Psoas muscle (tissue), 8 donors: Measurements from ENCODE around the gene INTU. TPM values are rescaled to one million over a fixed set of nuclear protein-coding genes. Genes with fewer than 3 reads are reported as not detected.

ENCODE experiments used
- ATAC-seq, 4 donors: fragments of 200-7000 bp; cut with Tn5 transposase; one replicate each; pipeline ENCODE4 v1.9.1; 2020; ENCODE audit warnings: moderate library complexity in 3 of 4, mild to moderate bottlenecking in 2 of 4
- DNase-seq, 2 donors: peaks; one replicate each; pipeline ENCODE4 v3.0.0-alpha.2; 2020
- H3K27ac ChIP-seq: fragments of 200-600 bp; one replicate; pipeline ENCODE4 v1.8.0; 2022
- H3K27me3 ChIP-seq, 3 donors: fragments of 200-600 bp in 1 of 3; one replicate each; pipeline versions ENCODE4 v1.6.1 to v1.8.0; 2013 to 2022; ENCODE audit warnings: low read length in 2 of 3, mild to moderate bottlenecking in 2 of 3, moderate library complexity in 1 of 3; ENCODE audit not compliant: insufficient read depth in 3 of 3
- H3K36me3 ChIP-seq, 2 donors: fragments of 200-600 bp in 1 of 2; one replicate each; pipeline versions ENCODE4 v1.6.1 to v1.8.0; 2013 to 2022; ENCODE audit warnings: low read depth in 1 of 2, mild to moderate bottlenecking in 1 of 2, moderate library complexity in 1 of 2; ENCODE audit not compliant: insufficient read depth in 1 of 2
- H3K4me1 ChIP-seq: fragments of 200-600 bp; one replicate; pipeline ENCODE4 v1.8.0; 2022
- H3K4me3 ChIP-seq: fragments of 200-600 bp; one replicate; pipeline ENCODE4 v1.8.0; 2022; ENCODE audit warnings: mild to moderate bottlenecking
- H3K9me3 ChIP-seq: fragments of 200-600 bp; one replicate; pipeline ENCODE4 v1.8.0; 2022
- CTCF ChIP-seq: fragments of 200-600 bp; IDR thresholded peaks from one replicate; pipeline ENCODE4 v1.8.0; 2022; ENCODE audit warnings: antibody characterized with exemption
- WGBS, 3 donors: extraction: QIAGEN DNeasy Blood & Tissue Kit; methylation state at CpG; one replicate each; pipeline versions ENCODE4 v1.1.6 to v1.1.7; 2013; 5-methylcytosine and 5-hydroxymethylcytosine counted together
- intact Hi-C, 2 donors: fragments of 100-400 bp; cut with DNase I; formaldehyde crosslinking; loops; one replicate each; pipeline versions ENCODE4 v1.11.0 to v1.14.2; 2022
- polyA plus RNA-seq, 3 donors: library from polyadenylated mRNA; stranded (reverse); fragments of 200-250 nt; gene quantifications; one replicate each; pipeline ENCODE4 v1.2.3, GENCODE V29; 2013
- total RNA-seq, 4 donors: library from RNA; stranded (reverse); fragmentation: NEBNext Ultra II Directional in 2 of 4; extraction: Animal tissue kit (Norgen Biotek cat#: 25700) in 2 of 4; gene quantifications; one replicate each; pipeline versions ENCODE4 v1.2.1 to v1.2.4, GENCODE V29; 2021 to 2023
- donor health status: healthy with polysubstance abuse.
- donor health status: DM: no; HTN: no; CAD: no; lungs with moderate emphysema.
- donor health status: Bipolar disorder and iron deficiency.
- donor health status: healthy.
- donor health status: DM: yes; HTN: yes; CAD: no.
- donor health status: DM: no; HTN: no; CAD: no.
- donor health status: DM: no; HTN: no; CAD: no.
- donor health status: DM: yes; HTN: yes; CAD: no.

The INTU gene
- total and polyA plus RNA-seq, 7 donors, result 1.3 to 4.5 (median 2.0) TPM

- intact Hi-C loops, result no loop called here
- ATAC-seq (no peak), DNase-seq (no peak)
- no peak for TF ChIP-seq CTCF
- Histone ChIP-seq H3K27me3 (peaks cover 0 to 30% (median 2%) of the 10 kb centered on the region in 3 donors), H3K9me3 (no peaks in the 10 kb centered on the region), H3K36me3 (no peaks in the 10 kb centered on the region), H3K4me3 (peak overlapping the region; percentile 69), H3K4me1 (no peaks in the 10 kb centered on the region), H3K27ac (no peak overlapping the region)
- 58 to 75% (median 71%) methylated on average over 8 of the region's 8 CpGs for WGBS, 3 donors
Observed at GRCh38 chr4:127624173-127624572, 8.6 kb upstream of the INTU start.

GRCh38 chr4:127629371-127629770 is 3.4 kb upstream of the INTU start:
- DNase-seq (no peak), ATAC-seq (no peak)
- Histone ChIP-seq H3K4me1 (peaks cover 4% of the 10 kb centered on the region), H3K27me3 (no peaks in the 10 kb centered on the region), H3K36me3 (no peaks in the 10 kb centered on the region), H3K4me3 (no peak overlapping the region), H3K27ac (no peak overlapping the region), H3K9me3 (no peaks in the 10 kb centered on the region)
- 60 to 68% (median 60%) methylated on average over 3 of the region's 3 CpGs for WGBS, 3 donors
- intact Hi-C loops, result no loop called here
- TF ChIP-seq CTCF, result no peak

GRCh38 chr4:127630152-127630551 is 2.6 kb upstream of the INTU start:
- no peaks in the 10 kb centered on the region for H3K36me3 ChIP-seq
- TF ChIP-seq CTCF, result no peak
- intact Hi-C loops, result no loop called here
- H3K4me1 ChIP-seq, result peaks cover 4% of the 10 kb centered on the region
- no peak overlapping the region for H3K27ac ChIP-seq
- ATAC-seq (no peak), DNase-seq (no peak)
- no peaks in the 10 kb centered on the region for H3K27me3 ChIP-seq
- H3K4me3 ChIP-seq, result no peak overlapping the region
- 94 to 95% (median 94%) methylated on average over 5 of the region's 5 CpGs for WGBS, 3 donors
- no peaks in the 10 kb centered on the region for H3K9me3 ChIP-seq

GRCh38 chr4:127631420-127631819 is 1.3 kb upstream of the INTU start:
- WGBS, 3 donors, result 53 to 59% (median 57%) methylated on average over 2 of the region's 2 CpGs
- no peak for TF ChIP-seq CTCF
- H3K27ac ChIP-seq, result no peak overlapping the region
- intact Hi-C loops, result no loop called here
- H3K27me3 ChIP-seq, result no peaks in the 10 kb centered on the region
- H3K36me3 ChIP-seq, result no peaks in the 10 kb centered on the region
- no peak for ATAC-seq
- no peaks in the 10 kb centered on the region for H3K9me3 ChIP-seq
- H3K4me1 ChIP-seq, result peaks cover 4% of the 10 kb centered on the region
- peak overlapping the region; percentile 92 for H3K4me3 ChIP-seq
- no peak for DNase-seq

GRCh38 chr4:127634181-127634580 is 1.4 kb downstream of the INTU start:
- no peak overlapping the region for H3K27ac ChIP-seq
- H3K27me3 ChIP-seq, result no peaks in the 10 kb centered on the region
- H3K36me3 ChIP-seq, result no peaks in the 10 kb centered on the region
- TF ChIP-seq CTCF, result no peak
- DNase-seq (no peak), ATAC-seq (no peak)
- no peak overlapping the region for H3K4me3 ChIP-seq
- intact Hi-C loops, result no loop called here
- peaks cover 4% of the 10 kb centered on the region for H3K4me1 ChIP-seq
- H3K9me3 ChIP-seq, result no peaks in the 10 kb centered on the region
- WGBS, 3 donors, result 67 to 77% (median 73%) methylated on average over 3 of the region's 3 CpGs
